NCI-H345 treated with DMSO at 0.1 percent for 48 hours (cell line): ENCODE data around the gene RPL10A.
A peak's percentile ranks its signal among the peaks of the same experiment; 100 is the strongest.
"Not testable (repeated sequence)": the region's sequence is repeated elsewhere in the genome, so short reads cannot be mapped to it uniquely, and the experiment has no call there.

ENCODE experiments used
- DNase-seq: peaks from one replicate; lab custom pipeline; 2025; ENCODE audit not compliant: unreplicated experiment; lab: John Stamatoyannopoulos, UW

RPL10A gene

DNA sequence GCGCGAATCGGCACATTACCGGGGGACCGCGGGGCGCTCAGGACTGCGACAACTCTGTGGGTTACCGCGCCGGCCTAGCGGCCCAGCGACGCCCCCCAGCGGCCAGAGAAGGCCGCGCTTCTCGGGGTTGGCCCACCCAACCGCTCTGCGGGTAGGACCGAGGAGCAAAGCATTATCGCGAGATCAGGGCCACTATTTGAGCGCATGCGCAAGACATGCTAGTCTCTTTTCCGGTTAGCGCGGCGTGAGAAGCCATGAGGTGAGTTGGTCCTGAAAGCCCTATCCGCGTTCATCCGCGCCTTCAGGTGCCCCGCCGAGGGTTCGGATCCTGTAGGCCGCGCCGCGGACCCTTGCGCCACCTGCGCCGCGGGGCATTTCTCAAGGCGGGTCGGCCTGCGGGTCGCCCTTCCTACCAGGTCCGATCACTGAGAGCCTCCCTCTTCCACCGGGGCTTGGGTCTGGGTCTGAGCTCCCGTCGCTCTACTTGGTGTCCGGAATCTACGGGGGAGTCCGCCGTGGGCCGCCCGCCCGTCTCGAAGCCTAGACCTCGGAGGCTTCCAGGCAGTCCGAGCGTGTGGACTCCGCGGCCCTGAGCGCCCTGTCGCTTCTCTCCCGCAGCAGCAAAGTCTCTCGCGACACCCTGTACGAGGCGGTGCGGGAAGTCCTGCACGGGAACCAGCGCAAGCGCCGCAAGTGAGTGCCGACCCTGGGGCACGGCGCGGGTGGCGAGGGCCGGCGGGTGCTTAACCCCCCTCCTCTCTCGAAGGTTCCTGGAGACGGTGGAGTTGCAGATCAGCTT lies at the start of gene RPL10A:
Gene RPL10A (plus strand): TSS at position 221 of the 799 bp plus-strand sequence. CDS start 34 bp downstream, at position 255.
- peak; percentile 82 for DNase-seq

DNA sequence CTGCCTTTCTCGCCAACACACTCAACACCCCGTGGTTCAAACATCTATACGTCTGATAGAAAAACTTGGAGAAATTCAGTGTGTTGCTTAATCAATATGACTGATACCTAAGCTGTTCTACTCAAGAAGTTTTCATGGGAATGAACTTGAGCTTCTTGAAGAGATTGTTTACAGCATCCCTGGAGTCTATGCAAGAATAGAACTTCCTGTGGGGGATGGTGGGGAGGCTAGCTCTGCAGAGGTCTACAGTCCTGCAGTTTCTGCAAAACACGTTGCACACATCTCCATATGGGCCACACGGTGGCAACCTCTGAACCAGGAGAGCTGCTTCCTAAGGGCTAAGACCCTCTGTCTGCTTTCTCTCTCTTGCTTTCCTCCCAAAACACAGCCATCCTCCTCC lies 48.8 kb upstream of the RPL10A start:
- no peak for DNase-seq

DNA sequence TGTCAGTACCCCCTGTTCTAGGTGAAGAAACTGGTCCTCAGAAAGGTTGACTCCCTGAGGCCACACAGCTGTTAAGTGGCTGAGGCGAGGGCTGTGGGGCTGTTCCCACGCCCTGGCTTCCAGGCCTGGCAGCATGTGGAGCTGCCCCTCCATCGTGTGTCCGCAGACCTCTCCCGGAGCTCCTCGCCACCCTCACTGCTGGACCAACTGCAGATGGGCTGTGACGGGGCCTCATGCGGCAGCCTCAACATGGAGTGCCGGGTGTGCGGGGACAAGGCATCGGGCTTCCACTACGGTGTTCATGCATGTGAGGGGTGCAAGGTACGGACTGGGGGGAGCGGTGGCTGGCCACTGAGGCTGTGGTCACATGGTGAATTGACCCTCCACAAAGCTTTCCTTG lies 48.2 kb upstream of the RPL10A start:
- DNase-seq: no peak

DNA sequence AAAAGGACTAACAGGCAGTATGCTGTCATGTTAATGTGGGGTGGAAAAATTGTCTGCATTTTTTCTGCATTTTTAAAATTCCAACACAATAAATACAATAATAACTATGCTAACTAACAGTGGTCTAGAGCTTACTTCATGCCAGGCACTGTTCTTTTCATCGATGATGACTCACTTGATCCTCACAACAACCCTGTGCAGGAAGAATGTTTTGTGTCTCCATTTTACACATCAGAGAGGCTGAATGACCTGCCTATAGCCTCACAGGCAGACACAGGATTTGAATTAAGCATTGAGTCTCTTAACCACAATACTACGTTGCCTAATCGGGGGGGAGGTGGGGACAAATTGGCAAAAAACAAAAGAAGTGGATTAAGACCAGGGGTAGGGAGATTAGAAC lies 42.9 kb upstream of the RPL10A start:
- no peak for DNase-seq

DNA sequence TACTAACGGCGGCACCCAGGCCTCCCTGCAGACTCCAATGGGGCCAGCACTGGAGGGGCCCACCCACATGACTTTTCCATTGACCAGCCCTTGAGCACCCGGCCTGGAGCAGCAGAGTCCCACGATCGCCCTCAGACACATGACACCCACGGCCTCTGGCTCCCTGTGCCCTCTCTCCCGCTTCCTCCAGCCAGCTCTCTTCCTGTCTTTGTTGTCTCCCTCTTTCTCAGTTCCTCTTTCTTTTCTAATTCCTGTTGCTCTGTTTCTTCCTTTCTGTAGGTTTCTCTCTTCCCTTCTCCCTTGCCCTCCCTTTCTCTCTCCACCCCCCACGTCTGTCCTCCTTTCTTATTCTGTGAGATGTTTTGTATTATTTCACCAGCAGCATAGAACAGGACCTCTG lies 42.1 kb upstream of the RPL10A start:
- DNase-seq: no peak

DNA sequence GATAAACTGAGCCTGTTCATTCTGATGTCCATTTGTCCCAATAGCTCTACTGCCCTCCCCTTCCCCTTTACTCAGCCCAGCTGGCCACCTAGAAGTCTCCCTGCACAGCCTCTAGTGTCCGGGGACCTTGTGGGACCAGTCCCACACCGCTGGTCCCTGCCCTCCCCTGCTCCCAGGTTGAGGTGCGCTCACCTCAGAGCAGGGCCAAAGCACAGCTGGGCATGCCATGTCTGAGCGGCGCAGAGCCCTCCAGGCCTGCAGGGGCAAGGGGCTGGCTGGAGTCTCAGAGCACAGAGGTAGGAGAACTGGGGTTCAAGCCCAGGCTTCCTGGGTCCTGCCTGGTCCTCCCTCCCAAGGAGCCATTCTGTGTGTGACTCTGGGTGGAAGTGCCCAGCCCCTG lies 40.8 kb upstream of the RPL10A start:
- no peak for DNase-seq

DNA sequence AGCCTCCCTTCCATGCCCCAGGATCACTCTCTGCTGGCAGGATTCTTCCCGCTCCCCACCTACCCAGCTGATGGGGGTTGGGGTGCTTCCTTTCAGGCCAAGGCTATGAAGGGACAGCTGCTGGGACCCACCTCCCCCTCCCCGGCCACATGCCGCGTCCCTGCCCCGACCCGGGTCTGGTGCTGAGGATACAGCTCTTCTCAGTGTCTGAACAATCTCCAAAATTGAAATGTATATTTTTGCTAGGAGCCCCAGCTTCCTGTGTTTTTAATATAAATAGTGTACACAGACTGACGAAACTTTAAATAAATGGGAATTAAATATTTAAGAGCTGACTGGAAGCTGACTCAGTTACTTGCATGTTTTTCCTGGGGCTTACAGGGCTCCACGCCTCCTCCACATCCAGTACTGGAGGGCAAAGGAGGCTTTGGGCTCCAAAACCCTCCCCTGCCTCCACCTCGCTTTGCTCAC lies 40.3 kb upstream of the RPL10A start:
- no peak for DNase-seq

DNA sequence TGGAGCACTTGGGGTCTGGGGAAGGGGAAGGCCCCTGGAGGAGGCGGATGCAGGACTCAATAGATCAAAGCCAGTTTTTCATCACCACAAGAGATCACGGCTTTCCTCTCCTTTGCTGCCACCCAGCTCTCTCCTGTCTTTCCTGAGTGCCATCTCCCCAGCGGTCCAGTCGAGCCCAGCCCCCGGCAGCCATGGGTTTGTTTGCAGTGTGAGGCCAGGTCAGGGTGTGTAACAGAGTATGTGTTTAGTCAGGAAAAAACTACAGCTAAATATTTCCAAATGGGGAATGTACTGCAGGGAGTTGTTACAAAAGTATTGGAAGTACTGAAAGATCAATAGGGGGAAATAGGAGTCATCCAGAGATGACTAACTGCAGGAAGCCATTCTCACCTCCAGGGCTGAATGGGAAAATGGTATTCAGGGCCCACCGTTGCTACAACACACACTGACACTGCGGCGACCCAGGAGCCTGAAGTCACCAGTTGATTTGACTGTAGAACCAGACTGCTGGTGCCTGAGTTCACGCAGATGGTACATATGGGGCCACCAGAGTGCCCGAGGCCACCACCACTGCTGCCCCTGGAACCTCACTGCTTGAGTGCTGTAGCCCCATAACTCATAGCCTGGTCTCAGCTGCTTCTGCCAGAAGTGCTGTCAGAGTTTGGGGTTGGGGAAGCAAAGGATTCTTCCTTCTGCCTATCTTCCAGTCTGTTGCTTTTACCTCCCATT lies 39.6 kb upstream of the RPL10A start:
- no peak for DNase-seq

DNA sequence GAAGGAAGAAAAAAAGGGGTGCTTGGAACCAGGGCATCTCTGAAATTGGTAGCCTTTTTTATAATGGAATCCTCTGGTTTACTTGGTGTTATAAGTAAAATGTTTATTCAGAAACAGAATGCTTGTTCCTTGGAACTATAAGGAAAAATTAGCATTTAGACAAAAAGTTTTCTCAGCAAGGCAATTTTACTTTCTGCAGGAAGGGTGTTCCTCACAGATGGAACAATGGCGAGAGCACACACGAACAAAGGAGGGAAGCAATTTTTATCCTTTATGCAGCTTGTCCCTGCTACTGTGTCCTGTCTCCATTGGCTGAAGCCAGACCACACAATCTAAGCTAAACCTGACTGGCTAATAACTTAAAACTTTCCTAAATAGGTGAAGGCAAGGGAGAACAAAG lies 38.7 kb upstream of the RPL10A start:
- no peak for DNase-seq

DNA sequence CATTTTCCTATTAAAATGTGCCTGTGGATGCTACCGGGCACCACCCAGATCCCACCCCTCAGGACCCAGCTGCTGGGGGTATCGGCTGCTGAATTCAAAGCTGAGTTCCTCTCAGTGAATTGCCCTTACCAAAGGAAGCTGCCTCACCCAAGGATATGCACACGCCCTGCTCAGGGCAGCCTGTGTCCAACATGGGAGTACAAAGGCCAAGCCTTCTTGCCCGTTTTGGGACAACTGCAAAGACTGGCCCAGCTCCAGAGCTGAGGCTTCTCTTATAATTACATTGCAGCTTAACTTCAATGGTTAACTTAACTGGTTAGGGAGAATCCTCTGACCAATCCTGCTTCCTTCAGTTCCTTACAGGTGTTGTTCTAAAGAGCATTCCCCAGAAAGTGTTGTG lies 35.9 kb upstream of the RPL10A start:
- DNase-seq: no peak

DNA sequence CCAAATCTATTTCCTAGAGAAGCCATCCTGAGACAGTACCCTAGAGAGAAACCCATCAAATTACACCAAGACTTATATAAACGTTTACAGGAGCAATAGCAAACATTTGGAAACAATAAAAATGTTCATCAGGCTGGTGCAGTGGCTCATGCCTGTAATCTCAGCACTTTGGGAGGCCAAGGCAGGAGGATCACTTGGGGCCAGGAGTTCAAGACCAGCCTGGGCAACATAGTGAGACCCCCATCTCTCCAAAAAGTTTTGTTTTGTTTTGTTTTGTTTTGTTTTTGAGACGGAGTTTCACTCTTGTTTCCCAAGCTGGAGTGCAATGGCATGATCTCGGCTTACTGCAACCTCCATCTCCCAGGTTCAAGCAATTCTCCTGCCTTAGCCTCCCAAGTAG lies 35.5 kb upstream of the RPL10A start:
- not testable (repeated sequence) for DNase-seq

DNA sequence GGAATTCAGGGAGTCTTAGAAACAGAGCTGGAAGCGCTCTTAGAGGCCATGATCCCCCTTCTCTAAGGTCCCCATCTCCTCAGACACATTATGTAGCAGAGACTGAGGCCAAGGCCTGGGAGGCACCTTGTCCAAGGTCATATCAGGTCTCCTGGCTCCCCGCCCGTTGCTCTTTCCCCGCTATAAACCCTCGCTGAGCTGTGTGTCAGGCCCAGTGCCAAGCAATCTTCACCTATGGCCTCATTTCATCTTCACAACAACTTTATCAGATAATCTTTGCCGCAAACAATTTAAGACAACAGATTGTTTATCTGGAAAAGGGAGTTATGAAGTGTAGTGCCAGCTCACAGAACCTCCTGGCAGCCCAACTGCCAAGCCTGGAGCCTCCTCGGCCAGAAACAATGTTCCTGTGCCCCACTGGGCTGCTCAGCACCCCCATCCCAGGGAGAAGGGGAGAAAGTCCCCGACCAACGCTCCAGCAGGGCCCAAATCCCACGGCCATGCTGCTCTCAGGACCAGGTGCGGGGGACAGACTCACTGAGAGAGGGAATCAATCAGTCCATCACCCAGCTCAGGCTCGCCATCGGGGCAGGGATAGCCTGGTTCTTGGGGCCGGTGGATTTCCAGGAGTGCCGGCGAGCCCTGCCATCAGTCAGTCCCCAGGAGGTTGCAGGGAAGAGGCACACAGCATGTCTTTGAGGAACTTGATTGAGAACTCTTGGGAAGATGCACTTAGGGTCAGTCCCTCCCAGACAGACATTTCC lies 32.9 kb upstream of the RPL10A start:
- no peak for DNase-seq

DNA sequence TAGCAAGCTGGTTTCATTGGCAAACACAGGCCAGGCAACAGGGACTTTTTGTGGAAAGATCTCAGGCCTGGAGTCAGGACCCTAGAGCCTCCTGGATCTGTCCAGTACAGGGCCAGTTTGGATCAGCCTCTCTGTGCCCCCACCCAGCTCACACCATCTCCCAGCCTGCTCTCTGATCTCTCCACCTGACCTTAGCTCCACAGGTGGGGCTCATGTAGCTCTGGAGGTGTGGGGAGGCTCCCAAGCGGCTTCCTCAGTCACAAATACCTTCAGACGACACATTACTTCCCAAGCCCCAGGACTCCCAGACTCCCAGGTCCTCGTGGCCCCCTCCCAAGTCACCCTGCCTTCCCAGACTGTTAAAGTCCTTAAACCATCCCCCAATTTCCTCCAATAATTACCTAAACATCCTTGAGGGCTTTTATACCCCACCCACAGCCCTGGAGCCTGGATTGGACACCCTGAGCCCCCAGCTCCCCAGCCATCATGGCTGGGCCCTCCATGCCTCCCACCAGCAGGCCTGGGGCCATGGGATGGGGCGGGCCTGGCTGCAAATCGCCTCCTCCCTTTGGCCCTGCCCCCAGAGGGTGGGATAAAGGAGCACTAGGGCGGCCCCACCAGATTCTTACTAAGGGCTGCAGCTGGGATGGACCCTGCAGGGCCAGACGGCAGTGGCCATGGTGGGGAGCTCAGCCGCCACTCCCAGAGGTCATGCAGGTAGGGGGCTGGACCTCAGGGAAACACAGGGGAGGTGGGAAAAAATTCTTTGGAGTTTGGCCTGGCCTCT lies 31.9 kb upstream of the RPL10A start:
- DNase-seq: no peak

DNA sequence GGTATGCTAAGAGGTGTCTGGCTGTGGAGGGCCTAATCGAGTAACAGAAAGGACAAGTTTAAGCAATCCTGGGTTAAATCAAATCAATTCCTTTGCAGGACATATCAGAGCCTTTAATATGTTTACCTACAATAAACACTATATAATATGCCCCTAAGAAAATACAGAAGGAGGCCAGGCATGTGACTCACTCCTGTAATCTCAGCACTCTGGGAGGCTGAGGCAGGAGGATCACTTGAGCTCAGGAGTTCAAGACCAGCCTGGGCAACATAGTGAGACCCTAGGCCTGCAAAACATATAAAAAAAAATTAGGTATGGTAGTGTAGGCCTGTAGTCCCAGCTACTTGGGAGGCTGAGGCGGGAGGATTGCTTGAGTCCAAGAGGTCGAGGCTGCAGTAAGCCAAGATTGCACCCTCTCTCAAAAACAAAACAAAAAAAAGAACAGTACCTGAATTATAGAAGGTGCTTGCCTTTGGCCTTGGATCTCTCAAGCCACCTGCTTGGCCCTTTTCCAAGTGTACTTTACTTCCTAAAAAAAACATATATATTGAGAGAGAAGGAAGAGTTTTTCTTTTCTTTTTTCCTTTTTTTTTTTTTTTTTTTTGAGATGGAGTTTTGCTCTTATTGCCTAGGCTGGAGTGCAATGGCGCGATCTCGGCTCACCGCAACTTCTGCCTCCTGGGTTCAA lies 29.7 kb upstream of the RPL10A start:
- not testable (repeated sequence) for DNase-seq

DNA sequence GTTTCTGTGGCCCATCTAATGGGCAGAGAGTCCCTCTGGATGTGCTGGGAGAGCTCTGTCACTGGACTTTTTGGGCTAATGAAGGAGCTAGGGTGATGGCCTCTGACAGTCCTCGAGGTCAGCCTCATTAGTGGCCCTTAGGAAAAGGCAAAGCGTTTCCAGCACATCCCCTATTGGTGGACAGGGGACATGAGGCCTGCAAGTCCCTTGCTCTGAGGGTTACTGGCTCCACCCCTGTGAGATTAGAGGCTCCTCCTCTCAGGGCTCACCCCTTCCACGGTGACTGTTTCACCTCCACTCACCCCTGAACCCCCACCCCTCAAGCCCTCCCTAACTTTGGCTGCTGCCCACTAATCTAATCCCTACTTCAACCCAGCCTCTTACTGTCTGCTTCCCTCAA lies 28.9 kb upstream of the RPL10A start:
- no peak for DNase-seq

DNA sequence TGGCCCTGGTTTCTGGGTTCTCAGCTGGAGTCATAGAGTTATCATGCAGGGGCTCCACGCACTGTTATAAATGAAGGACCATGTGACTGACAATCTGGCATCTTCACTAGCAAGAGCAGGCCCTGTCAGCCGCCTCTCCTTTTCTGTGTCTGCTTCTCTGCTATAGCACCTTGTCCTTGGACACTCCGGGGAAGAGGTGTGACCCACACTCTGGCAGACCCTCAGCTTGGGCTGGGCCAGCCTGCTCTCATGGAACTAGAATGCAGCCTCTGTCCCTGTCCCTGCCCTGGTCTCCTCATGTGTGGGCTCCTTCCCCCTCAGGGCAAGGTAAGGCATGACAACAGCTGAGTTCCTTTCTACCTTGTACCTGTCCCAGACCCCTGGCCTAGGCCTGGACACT lies 27.0 kb upstream of the RPL10A start:
- DNase-seq: no peak

DNA sequence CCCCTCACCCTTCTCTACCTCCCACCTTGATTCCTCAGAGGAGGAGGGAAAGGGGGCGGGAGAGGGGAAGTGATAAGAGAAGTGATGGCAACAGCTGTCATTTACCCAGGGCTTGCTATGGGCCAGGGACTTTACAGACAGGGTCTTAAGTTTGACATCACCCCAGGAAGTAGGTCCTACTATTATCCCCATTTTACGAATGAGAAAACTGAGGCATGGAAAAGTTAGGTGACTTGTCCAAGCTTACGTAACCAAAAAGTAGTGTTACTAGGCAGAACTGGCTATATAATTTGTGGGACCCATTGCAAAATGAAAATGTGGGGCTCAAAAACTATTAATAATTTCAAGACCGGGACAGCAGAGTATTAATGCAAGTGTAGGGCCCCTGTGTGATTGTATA lies 26.6 kb upstream of the RPL10A start:
- DNase-seq: no peak

DNA sequence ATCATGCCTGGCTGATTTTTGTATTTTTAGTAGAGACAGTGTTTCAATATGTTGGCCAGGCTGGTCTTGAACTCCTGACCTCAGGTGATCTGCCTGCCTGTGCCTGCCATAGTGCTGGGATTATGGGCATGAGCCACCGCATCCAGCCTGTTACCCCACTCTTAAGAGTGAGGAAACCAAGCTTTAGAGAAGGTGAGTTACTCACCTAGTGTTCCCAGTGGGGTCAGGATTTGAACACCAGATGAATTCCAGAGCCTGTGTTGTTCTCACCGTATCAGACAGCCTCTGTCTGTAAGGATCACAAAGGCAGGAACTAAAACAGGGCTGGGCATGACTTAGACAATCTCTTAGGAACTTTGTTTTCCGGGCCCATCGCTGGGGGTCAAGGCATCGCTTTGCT lies 25.5 kb upstream of the RPL10A start:
- no peak for DNase-seq

DNA sequence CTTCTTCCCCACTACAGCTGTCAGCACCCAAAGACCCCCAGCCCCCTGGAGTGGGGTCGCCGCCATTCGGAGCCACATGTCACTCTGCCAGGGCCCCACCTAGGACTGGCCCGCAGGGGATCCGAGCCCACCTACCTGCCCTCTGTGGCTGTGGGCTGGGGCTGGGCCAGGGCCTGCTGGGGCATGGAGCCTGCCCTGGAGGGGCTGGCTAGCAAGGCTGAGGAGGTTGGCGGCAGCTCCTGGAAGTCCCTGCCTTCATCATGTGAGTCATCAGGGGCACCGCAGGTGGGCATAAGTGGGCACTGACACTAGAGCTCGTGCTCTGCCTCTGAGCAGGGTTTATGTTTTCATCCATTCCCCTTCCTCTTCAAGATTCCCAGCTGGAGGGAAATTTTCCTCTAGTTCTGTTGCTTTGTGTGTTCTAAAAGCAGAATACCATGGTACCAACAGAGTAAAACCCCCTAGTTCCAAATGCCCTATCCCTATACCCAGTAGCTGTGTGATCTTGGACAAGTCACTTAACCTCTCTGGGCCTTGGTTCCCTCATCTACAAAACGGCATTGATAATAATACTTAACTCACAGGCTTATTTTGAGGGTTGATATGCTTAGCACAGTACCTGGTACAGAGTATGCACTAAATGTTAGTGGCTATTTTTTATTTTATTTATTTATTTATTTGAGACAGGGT lies 24.7 kb upstream of the RPL10A start:
- no peak for DNase-seq

DNA sequence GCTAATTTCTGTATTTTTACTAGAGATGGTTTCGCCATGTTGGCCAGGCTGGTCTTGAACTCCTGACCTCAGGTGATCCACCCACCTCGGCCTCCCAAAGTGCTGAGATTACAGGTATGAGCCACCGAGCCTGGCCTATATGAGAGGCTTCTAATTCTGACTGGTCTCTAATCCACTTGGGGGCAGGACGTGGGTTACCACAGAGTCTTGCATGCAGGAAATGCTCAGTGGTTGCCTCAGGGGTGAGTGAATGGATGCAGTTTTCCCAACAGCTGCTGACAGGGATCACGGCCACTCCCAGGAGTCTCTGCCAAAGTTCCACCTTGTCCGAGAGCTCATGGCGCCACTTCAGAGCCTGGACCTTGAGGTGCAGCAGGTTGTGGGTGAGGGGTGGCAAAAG lies 22.5 kb upstream of the RPL10A start:
- DNase-seq: no peak
